GM23338 (cell line): ENCODE data around the gene UGT1A4. TPM values are rescaled to one million over a fixed set of nuclear protein-coding genes. Genes with fewer than 3 reads are reported as not detected.

ENCODE experiments used
- ATAC-seq: fragments of 200-7000 bp; cut with Tn5 transposase; 3 replicates; pipeline ENCODE4 v1.9.1; 2020
- DNase-seq: peaks from one replicate; pipeline ENCODE4 v3.0.0-alpha.2; 2015; ENCODE audit warnings: low spot score
- H2AFZ ChIP-seq: fragments of 200-600 bp; sonication (generic); 2 replicates; pipeline ENCODE4 v1.8.0; 2016; ENCODE audit warnings: antibody characterized with exemption, mild to moderate bottlenecking, moderate library complexity
- H3F3A ChIP-seq: fragments of 200-600 bp; sonication (generic); replicated peaks from 2 replicates; pipeline ENCODE4 v1.8.0; 2017; ENCODE audit warnings: antibody characterized with exemption, mixed run types, low read depth
- H3K27ac ChIP-seq: fragments of 200-600 bp; sonication (generic); 2 replicates; pipeline ENCODE4 v1.6.1; 2016; ENCODE audit warnings: low read depth
- H3K27me3 ChIP-seq: fragments of 200-600 bp; sonication (generic); 2 replicates; pipeline ENCODE4 v1.8.0; 2016; ENCODE audit warnings: mild to moderate bottlenecking, mixed run types, moderate library complexity; ENCODE audit not compliant: insufficient read depth
- H3K36me3 ChIP-seq: fragments of 200-600 bp; sonication (generic); 2 replicates; pipeline ENCODE4 v1.8.0; 2016; ENCODE audit warnings: mild to moderate bottlenecking; ENCODE audit not compliant: insufficient read depth
- H3K4me1 ChIP-seq: fragments of 200-600 bp; sonication (generic); 2 replicates; pipeline ENCODE4 v1.8.0; 2016; ENCODE audit warnings: mild to moderate bottlenecking, moderate library complexity; ENCODE audit not compliant: insufficient read depth
- H3K4me2 ChIP-seq: fragments of 200-600 bp; sonication (generic); 2 replicates; pipeline ENCODE4 v1.7.1; 2017; ENCODE audit warnings: mixed run types
- H3K4me3 ChIP-seq: fragments of 200-600 bp; sonication (generic); 2 replicates; pipeline ENCODE4 v1.6.1; 2016; ENCODE audit warnings: mixed run types
- H3K79me2 ChIP-seq: fragments of 200-600 bp; sonication (generic); replicated peaks from 2 replicates; pipeline ENCODE4 v1.8.0; 2017; ENCODE audit warnings: mild to moderate bottlenecking; ENCODE audit not compliant: insufficient read depth
- H3K9me2 ChIP-seq: fragments of 200-600 bp; sonication (generic); 2 replicates; pipeline ENCODE4 v1.8.0; 2017; ENCODE audit not compliant: insufficient read depth
- H4K20me1 ChIP-seq: fragments of 200-600 bp; sonication (generic); replicated peaks from 2 replicates; pipeline ENCODE4 v1.8.0; 2017; ENCODE audit warnings: mild to moderate bottlenecking; ENCODE audit not compliant: insufficient read depth
- H3K27ac Mint-ChIP-seq: 2 replicates; pipeline ENCODE4 v1.8.0; 2020; ENCODE audit warnings: inconsistent platforms, mild to moderate bottlenecking, moderate library complexity, mixed read lengths
- H3K27me3 Mint-ChIP-seq: 3 replicates; pipeline ENCODE4 v1.8.0; 2022; ENCODE audit warnings: low read depth, mild to moderate bottlenecking, moderate library complexity, mixed read lengths, inconsistent platforms; ENCODE audit not compliant: insufficient read depth, poor library complexity
- H3K36me3 Mint-ChIP-seq: 3 replicates; pipeline ENCODE4 v1.8.0; 2021; ENCODE audit warnings: low read depth, mild to moderate bottlenecking, inconsistent platforms, moderate library complexity, mixed read lengths
- H3K4me1 Mint-ChIP-seq: 3 replicates; pipeline ENCODE4 v1.8.0; 2020; ENCODE audit warnings: mild to moderate bottlenecking, inconsistent platforms, mixed read lengths
- H3K4me3 Mint-ChIP-seq: 3 replicates; pipeline ENCODE4 v1.8.0; 2021; ENCODE audit warnings: moderate library complexity, mild to moderate bottlenecking, inconsistent platforms, mixed read lengths
- H3K9me3 Mint-ChIP-seq: 3 replicates; pipeline ENCODE4 v1.8.0; 2020; ENCODE audit warnings: moderate library complexity, mild to moderate bottlenecking, inconsistent platforms, mixed read lengths
- EZH2 ChIP-seq: fragments of 200-600 bp; sonication (generic); IDR thresholded peaks from one replicate; pipeline ENCODE4 v1.8.0; 2017; ENCODE audit warnings: antibody characterized with exemption, mild to moderate bottlenecking, low read depth; ENCODE audit not compliant: unreplicated experiment
- STAT1 ChIP-seq: IDR thresholded peaks from one replicate; pipeline ENCODE4 v1.6.1; 2016; ENCODE audit warnings: antibody characterized with exemption; ENCODE audit not compliant: unreplicated experiment
- ZNF331 ChIP-seq: fragments of 250-450 bp; sonication (Bioruptor Pico); IDR thresholded peaks from 2 replicates; pipeline ENCODE4 v1.5.0; 2020; ENCODE audit warnings: low read depth, mild to moderate bottlenecking, moderate library complexity
- polyA plus RNA-seq: library from polyadenylated mRNA; unstranded; fragments of >200 nt; fragmentation: Nextera tagmentation; extraction: Ambion mirVana; gene quantifications from 2 replicates; pipeline ENCODE4 v1.2.1, GENCODE V29; 2016
- total RNA-seq: library from RNA; depleted of rRNA; stranded (reverse); fragments of >200 nt; shearing (Covaris generic); gene quantifications from 2 replicates; pipeline ENCODE4 v1.2.3, GENCODE V29; 2014
- TF ChIP-seq, protein P1 (sequence below): IDR thresholded peaks from one replicate; pipeline ENCODE4 v1.6.1; 2018; ENCODE audit warnings: antibody characterized with exemption; ENCODE audit not compliant: unreplicated experiment
- TF ChIP-seq, protein P2 (sequence below): IDR thresholded peaks from 2 replicates; pipeline ENCODE4 v1.6.1; 2016; ENCODE audit warnings: antibody characterized with exemption
- TF ChIP-seq, protein P3 (sequence below), 2 experiments: fragments of 200-600 bp in 1 of 2; sonication (generic) in 1 of 2; conservative IDR thresholded peaks; 2 replicates each; pipeline versions ENCODE4 v1.5.1 to v1.6.1; 2016 to 2017; ENCODE audit warnings: antibody characterized with exemption in 2 of 2, low read depth in 2 of 2, mild to moderate bottlenecking in 2 of 2, moderate library complexity in 1 of 2

The UGT1A4 gene
- total and polyA plus RNA-seq, 2 experiments from 2014 or later: not detected

- DNase-seq (no peak), ATAC-seq (no peak)
- Mint-ChIP-seq H3K27me3 (peaks cover 3% of the 10 kb centered on the region), H3K9me3 (peaks cover 14% of the 10 kb centered on the region), H3K4me3 (no peak overlapping the region), H3K4me1 (no peaks in the 10 kb centered on the region), H3K36me3 (no peaks in the 10 kb centered on the region), H3K27ac (no peak overlapping the region)
- TF ChIP-seq ZNF331 (CRISPR knock-in tag) (no peak), STAT1 (no peak), EZH2 (no peak)
- TF ChIP-seq, protein P1, sequence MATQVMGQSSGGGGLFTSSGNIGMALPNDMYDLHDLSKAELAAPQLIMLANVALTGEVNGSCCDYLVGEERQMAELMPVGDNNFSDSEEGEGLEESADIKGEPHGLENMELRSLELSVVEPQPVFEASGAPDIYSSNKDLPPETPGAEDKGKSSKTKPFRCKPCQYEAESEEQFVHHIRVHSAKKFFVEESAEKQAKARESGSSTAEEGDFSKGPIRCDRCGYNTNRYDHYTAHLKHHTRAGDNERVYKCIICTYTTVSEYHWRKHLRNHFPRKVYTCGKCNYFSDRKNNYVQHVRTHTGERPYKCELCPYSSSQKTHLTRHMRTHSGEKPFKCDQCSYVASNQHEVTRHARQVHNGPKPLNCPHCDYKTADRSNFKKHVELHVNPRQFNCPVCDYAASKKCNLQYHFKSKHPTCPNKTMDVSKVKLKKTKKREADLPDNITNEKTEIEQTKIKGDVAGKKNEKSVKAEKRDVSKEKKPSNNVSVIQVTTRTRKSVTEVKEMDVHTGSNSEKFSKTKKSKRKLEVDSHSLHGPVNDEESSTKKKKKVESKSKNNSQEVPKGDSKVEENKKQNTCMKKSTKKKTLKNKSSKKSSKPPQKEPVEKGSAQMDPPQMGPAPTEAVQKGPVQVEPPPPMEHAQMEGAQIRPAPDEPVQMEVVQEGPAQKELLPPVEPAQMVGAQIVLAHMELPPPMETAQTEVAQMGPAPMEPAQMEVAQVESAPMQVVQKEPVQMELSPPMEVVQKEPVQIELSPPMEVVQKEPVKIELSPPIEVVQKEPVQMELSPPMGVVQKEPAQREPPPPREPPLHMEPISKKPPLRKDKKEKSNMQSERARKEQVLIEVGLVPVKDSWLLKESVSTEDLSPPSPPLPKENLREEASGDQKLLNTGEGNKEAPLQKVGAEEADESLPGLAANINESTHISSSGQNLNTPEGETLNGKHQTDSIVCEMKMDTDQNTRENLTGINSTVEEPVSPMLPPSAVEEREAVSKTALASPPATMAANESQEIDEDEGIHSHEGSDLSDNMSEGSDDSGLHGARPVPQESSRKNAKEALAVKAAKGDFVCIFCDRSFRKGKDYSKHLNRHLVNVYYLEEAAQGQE: no peak
- TF ChIP-seq, protein P2, sequence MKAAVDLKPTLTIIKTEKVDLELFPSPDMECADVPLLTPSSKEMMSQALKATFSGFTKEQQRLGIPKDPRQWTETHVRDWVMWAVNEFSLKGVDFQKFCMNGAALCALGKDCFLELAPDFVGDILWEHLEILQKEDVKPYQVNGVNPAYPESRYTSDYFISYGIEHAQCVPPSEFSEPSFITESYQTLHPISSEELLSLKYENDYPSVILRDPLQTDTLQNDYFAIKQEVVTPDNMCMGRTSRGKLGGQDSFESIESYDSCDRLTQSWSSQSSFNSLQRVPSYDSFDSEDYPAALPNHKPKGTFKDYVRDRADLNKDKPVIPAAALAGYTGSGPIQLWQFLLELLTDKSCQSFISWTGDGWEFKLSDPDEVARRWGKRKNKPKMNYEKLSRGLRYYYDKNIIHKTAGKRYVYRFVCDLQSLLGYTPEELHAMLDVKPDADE: no peak
- H3K4me2 ChIP-seq: no peak overlapping the region
- no peak overlapping the region for H2AFZ ChIP-seq
- H4K20me1 ChIP-seq: no peaks in the 10 kb centered on the region
- no peaks in the 10 kb centered on the region for H3K36me3 ChIP-seq
- H3K4me1 ChIP-seq: no peaks in the 10 kb centered on the region
- H3K4me3 ChIP-seq: no peak overlapping the region
- H3F3A ChIP-seq: no peaks in the 10 kb centered on the region
- no peaks in the 10 kb centered on the region for H3K79me2 ChIP-seq
- H3K9me2 ChIP-seq: no peaks in the 10 kb centered on the region
- no peak overlapping the region for H3K27ac ChIP-seq
- no peaks in the 10 kb centered on the region for H3K27me3 ChIP-seq
These were observed 85.5 kb downstream of the UGT1A4 start for GRCh38 chr2:233803994-233804393.

DNA sequence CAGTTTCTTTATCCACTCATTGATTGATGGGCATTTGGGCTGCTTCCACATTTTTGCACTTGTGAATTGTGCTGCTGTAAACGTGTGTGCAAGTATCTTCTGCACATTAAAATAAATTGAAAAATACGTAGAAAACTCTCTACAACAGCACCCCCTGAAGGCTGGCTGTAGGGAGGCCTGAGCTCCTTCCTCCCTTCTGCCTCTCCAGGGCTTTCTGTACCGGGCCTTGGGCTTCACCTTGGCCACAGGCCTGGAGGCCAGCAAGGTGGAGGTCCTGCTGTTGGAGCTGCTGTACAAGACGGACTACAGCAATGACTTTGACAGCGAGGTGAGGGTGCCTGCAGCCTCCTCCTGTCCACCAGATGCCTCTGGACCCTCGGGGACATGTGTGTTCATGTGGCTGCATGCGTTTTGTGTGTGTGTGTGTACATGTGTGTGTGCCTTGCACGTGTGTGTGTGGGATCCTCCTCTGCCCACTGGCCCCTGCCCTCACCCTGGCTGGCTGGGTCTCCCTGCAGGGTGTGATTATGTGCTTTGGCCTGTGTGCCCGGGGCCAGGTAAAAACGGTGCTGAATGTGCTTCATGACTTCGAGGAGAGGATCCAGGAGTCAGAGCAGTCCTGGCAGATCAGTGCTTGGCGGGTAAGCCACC, 88.8 kb downstream of the UGT1A4 start:
- Histone ChIP-seq H3F3A (no peaks in the 10 kb centered on the region), H3K4me2 (no peak overlapping the region), H3K79me2 (no peaks in the 10 kb centered on the region), H4K20me1 (no peaks in the 10 kb centered on the region), H3K9me2 (no peaks in the 10 kb centered on the region; the same call in none of the 2 replicates), H2AFZ (no peak overlapping the region), H3K27me3 (no peaks in the 10 kb centered on the region), H3K27ac (no peak overlapping the region), H3K4me1 (no peaks in the 10 kb centered on the region), H3K4me3 (no peak overlapping the region), H3K36me3 (no peaks in the 10 kb centered on the region)
- H3K4me3 Mint-ChIP-seq: no peak overlapping the region
- no peaks in the 10 kb centered on the region for H3K36me3 Mint-ChIP-seq
- H3K27me3 Mint-ChIP-seq: peaks cover 2% of the 10 kb centered on the region
- DNase-seq: no peak
- H3K9me3 Mint-ChIP-seq: peaks cover 11% of the 10 kb centered on the region; the same call in 2 of the 3 replicates
- no peaks in the 10 kb centered on the region for H3K4me1 Mint-ChIP-seq
- no peak overlapping the region for H3K27ac Mint-ChIP-seq
- TF ChIP-seq ZNF331 (CRISPR knock-in tag): no peak
- TF ChIP-seq, protein P3, sequence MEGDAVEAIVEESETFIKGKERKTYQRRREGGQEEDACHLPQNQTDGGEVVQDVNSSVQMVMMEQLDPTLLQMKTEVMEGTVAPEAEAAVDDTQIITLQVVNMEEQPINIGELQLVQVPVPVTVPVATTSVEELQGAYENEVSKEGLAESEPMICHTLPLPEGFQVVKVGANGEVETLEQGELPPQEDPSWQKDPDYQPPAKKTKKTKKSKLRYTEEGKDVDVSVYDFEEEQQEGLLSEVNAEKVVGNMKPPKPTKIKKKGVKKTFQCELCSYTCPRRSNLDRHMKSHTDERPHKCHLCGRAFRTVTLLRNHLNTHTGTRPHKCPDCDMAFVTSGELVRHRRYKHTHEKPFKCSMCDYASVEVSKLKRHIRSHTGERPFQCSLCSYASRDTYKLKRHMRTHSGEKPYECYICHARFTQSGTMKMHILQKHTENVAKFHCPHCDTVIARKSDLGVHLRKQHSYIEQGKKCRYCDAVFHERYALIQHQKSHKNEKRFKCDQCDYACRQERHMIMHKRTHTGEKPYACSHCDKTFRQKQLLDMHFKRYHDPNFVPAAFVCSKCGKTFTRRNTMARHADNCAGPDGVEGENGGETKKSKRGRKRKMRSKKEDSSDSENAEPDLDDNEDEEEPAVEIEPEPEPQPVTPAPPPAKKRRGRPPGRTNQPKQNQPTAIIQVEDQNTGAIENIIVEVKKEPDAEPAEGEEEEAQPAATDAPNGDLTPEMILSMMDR (conservative IDR thresholded peaks at IDR 0.05; ENCODE audit: low read depth in 2 of 2): peak; percentile 17 to 18; a peak in 1 of 4 replicates
- no peak for ATAC-seq
